SK-N-SH treated with all-trans-retinoic acid at 6 μM for 48 hours (cell line): ENCODE measurements around the gene USP33.

ENCODE experiments used
- ATAC-seq: fragments of 200-7000 bp; cut with Tn5 transposase; 3 replicates; pipeline ENCODE4 v1.9.1; 2020; ENCODE audit warnings: mild to moderate bottlenecking, moderate library complexity
- ARNTL ChIP-seq: fragments of 450-650 bp; formaldehyde crosslinking; IDR thresholded peaks from 2 replicates; pipeline ENCODE4 v1.5.0; 2020; ENCODE audit warnings: low read depth, mild to moderate bottlenecking, moderate library complexity, borderline replicate concordance
- BACH2 ChIP-seq: fragments of 250-450 bp; sonication (Bioruptor Pico); IDR thresholded peaks from 2 replicates; pipeline ENCODE4 v1.9.0; 2021; ENCODE audit warnings: mild to moderate bottlenecking, borderline replicate concordance
- CREB5 ChIP-seq: fragments of 250-450 bp; sonication (Bioruptor Pico); IDR thresholded peaks from 2 replicates; pipeline ENCODE4 v1.5.1; 2020; ENCODE audit warnings: low read depth, mild to moderate bottlenecking, moderate library complexity
- CSDC2 ChIP-seq: fragments of 250-450 bp; sonication (Bioruptor Pico); IDR thresholded peaks from 2 replicates; pipeline ENCODE4 v1.5.0; 2020; ENCODE audit warnings: mild to moderate bottlenecking, moderate library complexity
- CSRNP3 ChIP-seq: fragments of 250-450 bp; sonication (Bioruptor Pico); IDR thresholded peaks from 2 replicates; pipeline ENCODE4 v1.5.1; 2021; ENCODE audit warnings: mild to moderate bottlenecking, moderate library complexity
- ESRRG ChIP-seq: fragments of 250-450 bp; sonication (Bioruptor Pico); IDR thresholded peaks from 2 replicates; pipeline ENCODE4 v1.6.1; 2021; ENCODE audit warnings: mild to moderate bottlenecking
- GLIS3 ChIP-seq: fragments of 250-450 bp; sonication (Bioruptor Pico); IDR thresholded peaks from 2 replicates; pipeline ENCODE4 v1.5.0; 2020; ENCODE audit warnings: mild to moderate bottlenecking, moderate library complexity
- ISL1 ChIP-seq: fragments of 250-450 bp; sonication (Bioruptor Pico); IDR thresholded peaks from 2 replicates; pipeline ENCODE4 v2.1.2; 2022; ENCODE audit warnings: mild to moderate bottlenecking, moderate library complexity
- OSR1 ChIP-seq: fragments of 250-450 bp; sonication (Bioruptor Pico); IDR thresholded peaks from 2 replicates; pipeline ENCODE4 v1.8.0; 2022; ENCODE audit warnings: moderate library complexity, mild to moderate bottlenecking, inconsistent platforms
- PATZ1 ChIP-seq: fragments of 250-450 bp; sonication (Bioruptor Pico); IDR thresholded peaks from 2 replicates; pipeline ENCODE4 v1.8.0; 2020; ENCODE audit warnings: mild to moderate bottlenecking, moderate library complexity, borderline replicate concordance
- POU6F1 ChIP-seq: fragments of 250-450 bp; sonication (Bioruptor Pico); IDR thresholded peaks from 2 replicates; pipeline ENCODE4 v1.8.0; 2021; ENCODE audit warnings: low read depth, mild to moderate bottlenecking, moderate library complexity, borderline replicate concordance
- PPARA ChIP-seq: fragments of 250-450 bp; sonication (Bioruptor Pico); IDR thresholded peaks from 2 replicates; pipeline ENCODE4 v1.5.0; 2020; ENCODE audit warnings: mild to moderate bottlenecking, borderline replicate concordance
- RARB ChIP-seq: fragments of 250-450 bp; sonication (Bioruptor Pico); IDR thresholded peaks from 2 replicates; pipeline ENCODE4 v1.8.0; 2021; ENCODE audit warnings: mild to moderate bottlenecking, moderate library complexity
- SNAI2 ChIP-seq: fragments of 250-450 bp; sonication (Bioruptor Pico); IDR thresholded peaks from 2 replicates; pipeline ENCODE4 v1.5.0; 2020; ENCODE audit warnings: mild to moderate bottlenecking, moderate library complexity
- TSHZ2 ChIP-seq: fragments of 250-450 bp; sonication (Bioruptor Pico); IDR thresholded peaks from 2 replicates; pipeline ENCODE4 v1.5.0; 2020; ENCODE audit warnings: mild to moderate bottlenecking, moderate library complexity
- ZC3H10 ChIP-seq: fragments of 250-450 bp; sonication (Bioruptor Pico); IDR thresholded peaks from 2 replicates; pipeline ENCODE4 v1.5.1; 2021; ENCODE audit warnings: mild to moderate bottlenecking, moderate library complexity
- ZFP3 ChIP-seq: fragments of 250-450 bp; sonication (Bioruptor Pico); IDR thresholded peaks from 2 replicates; pipeline ENCODE4 v1.5.0; 2020; ENCODE audit warnings: mild to moderate bottlenecking, moderate library complexity
- ZFP30 ChIP-seq: fragments of 450-650 bp; formaldehyde crosslinking; IDR thresholded peaks from 2 replicates; pipeline ENCODE4 v1.5.0; 2022; ENCODE audit warnings: mild to moderate bottlenecking, moderate library complexity
- ZNF565 ChIP-seq: fragments of 450-650 bp; formaldehyde crosslinking; conservative IDR thresholded peaks from 2 replicates; pipeline ENCODE4 v1.5.0; 2020; ENCODE audit warnings: low read depth, mild to moderate bottlenecking, moderate library complexity
- ZNF70 ChIP-seq: fragments of 450-650 bp; formaldehyde crosslinking; IDR thresholded peaks from 2 replicates; pipeline ENCODE4 v1.5.0; 2020; ENCODE audit warnings: mild to moderate bottlenecking, moderate library complexity
- ZNF8 ChIP-seq: fragments of 450-650 bp; formaldehyde crosslinking; IDR thresholded peaks from 2 replicates; pipeline ENCODE4 v1.5.0; 2020; ENCODE audit warnings: mild to moderate bottlenecking, moderate library complexity

The USP33 gene

GRCh38 chr1:77697441-77697840 lies 62.2 kb downstream of the USP33 start:
- TF ChIP-seq ZFP30 (no peak), GLIS3 (CRISPR knock-in tag) (no peak), CSDC2 (CRISPR knock-in tag) (no peak), RARB (no peak), SNAI2 (no peak), OSR1 (CRISPR knock-in tag) (no peak), CSRNP3 (no peak), ZNF70 (CRISPR knock-in tag) (no peak), ZFP3 (CRISPR knock-in tag) (no peak), ZNF8 (no peak)
- no peak for ATAC-seq

GRCh38 chr1:77688939-77689338 lies 70.7 kb downstream of the USP33 start:
- TF ChIP-seq ZNF565: no peak
- ATAC-seq: no peak

- ATAC-seq: no peak
- TF ChIP-seq CSRNP3 (no peak), PPARA (CRISPR knock-in tag) (no peak)
Observed at GRCh38 chr1:77687519-77687906, 72.1 kb downstream of the USP33 start.

GRCh38 chr1:77686796-77687518 lies 72.7 kb downstream of the USP33 start:
- ATAC-seq: no peak
- TF ChIP-seq ZNF70 (CRISPR knock-in tag): no peak
- TF ChIP-seq BACH2 (CRISPR knock-in tag): no peak
- no peak for TF ChIP-seq ZFP3 (CRISPR knock-in tag)
- no peak for TF ChIP-seq PPARA (CRISPR knock-in tag)
- TF ChIP-seq TSHZ2 (CRISPR knock-in tag): no peak
- TF ChIP-seq ZNF565: no peak
- no peak for TF ChIP-seq OSR1 (CRISPR knock-in tag)
- no peak for TF ChIP-seq ARNTL
- TF ChIP-seq CSRNP3: no peak
- TF ChIP-seq ESRRG: no peak
- TF ChIP-seq ZNF8: no peak
- no peak for TF ChIP-seq CSDC2 (CRISPR knock-in tag)
- TF ChIP-seq ZC3H10 (CRISPR knock-in tag): no peak
- TF ChIP-seq PATZ1 (CRISPR knock-in tag): no peak
- TF ChIP-seq ISL1 (CRISPR knock-in tag): no peak
- no peak for TF ChIP-seq ZFP30
- TF ChIP-seq POU6F1 (CRISPR knock-in tag): no peak
- no peak for TF ChIP-seq SNAI2
- TF ChIP-seq CREB5: no peak
